ENCODE data around the gene UMOD.

Gene UMOD

DNA sequence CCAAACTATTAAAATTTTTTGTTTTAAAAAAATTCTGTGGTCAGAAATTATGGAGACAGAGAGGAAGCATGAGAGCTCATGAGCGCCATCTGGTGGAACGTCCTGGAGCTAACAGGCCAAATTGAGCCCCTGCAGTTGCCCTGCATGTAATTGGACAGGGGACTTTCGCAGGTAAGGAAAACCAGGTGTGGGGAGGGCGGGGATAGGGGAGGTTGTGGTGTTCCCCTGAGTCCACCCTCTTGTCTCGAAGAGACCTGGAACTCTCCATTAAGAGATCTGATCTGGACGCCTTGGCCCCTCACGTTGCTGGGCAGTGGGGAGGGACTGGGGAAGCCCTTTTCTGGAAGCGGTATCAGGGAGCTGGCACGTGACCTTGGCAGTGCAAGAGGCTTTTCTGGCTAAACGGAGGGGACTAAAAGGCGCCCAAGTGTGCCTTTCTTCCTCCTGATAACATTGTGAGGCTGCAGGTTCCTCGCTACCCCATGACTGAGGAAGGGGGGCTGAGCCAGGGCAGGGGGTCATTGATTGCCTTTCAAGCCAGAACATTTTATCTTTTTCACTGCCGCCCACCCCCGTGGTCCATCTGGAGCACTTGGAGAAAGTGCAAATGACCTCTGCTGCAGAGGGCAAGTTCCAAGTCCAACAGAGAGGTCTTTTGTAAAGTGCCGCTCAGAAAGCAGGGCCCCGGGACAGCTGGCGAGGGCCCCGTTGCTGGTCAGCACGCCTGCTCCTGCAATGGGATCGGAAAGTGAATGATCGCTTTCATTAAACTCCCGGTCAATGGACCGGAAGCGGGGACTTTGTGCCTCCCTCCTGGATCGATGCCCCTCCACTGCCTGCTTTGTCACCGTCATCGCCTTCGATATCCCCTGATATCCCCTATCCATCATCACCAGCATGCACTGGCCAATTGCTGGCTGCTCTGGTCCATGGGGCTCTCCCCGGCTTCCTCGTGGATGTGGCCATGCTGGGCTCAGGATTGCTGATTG lies 33.6 kb upstream of the UMOD start:
- H3K9me3 ChIP-seq (ENCODE audit: insufficient read depth, low read depth, low read length): no peaks in the 10 kb centered on the region
- H3K4ac ChIP-seq (ENCODE audit: low read depth, low read length): no peak overlapping the region
- no peak overlapping the region for H2BK120ac ChIP-seq (ENCODE audit: insufficient read depth, low read length, poor library complexity)
- H3K27ac ChIP-seq (ENCODE audit: low read depth, low read length): no peak overlapping the region
- H4K91ac ChIP-seq (ENCODE audit: low read depth, low read length): no peak overlapping the region
- H3K14ac ChIP-seq (ENCODE audit: low read length): no peak overlapping the region
- H3K4me2 ChIP-seq (ENCODE audit: low read length): peak overlapping the region; percentile 20
- H2AK5ac ChIP-seq (ENCODE audit: low read length): no peak overlapping the region
- DNase-seq: peak; percentile 33 to 81
- H3K4me1 ChIP-seq (ENCODE audit: control insufficient read depth in 1 of 2, insufficient read depth in 2 of 2, low read length in 2 of 2): no peaks in the 10 kb centered on the region
- H4K8ac ChIP-seq (ENCODE audit: low read depth, low read length): no peak overlapping the region
- WGBS (ENCODE audit: extremely low coverage, insufficient coverage, insufficient read length): no CpG with 5 or more reads among the region's 30 CpGs
- H4K12ac ChIP-seq (ENCODE audit: low read depth, low read length): no peak overlapping the region
- H3K36me3 ChIP-seq (ENCODE audit: control insufficient read depth in 1 of 2, insufficient read depth in 2 of 2, low read length in 2 of 2): no peaks in the 10 kb centered on the region
- no peaks in the 10 kb centered on the region for H3K27me3 ChIP-seq (ENCODE audit: insufficient read depth, low read length)
- H2BK5ac ChIP-seq (ENCODE audit: low read depth, low read length, poor library complexity): no peak overlapping the region
- no peak overlapping the region for H3K18ac ChIP-seq (ENCODE audit: low read length)
- no peak overlapping the region for H3K23ac ChIP-seq (ENCODE audit: low read length)
- H3K4me3 ChIP-seq (ENCODE audit: low read depth, low read length): no peak overlapping the region
- no peak overlapping the region for H3K9ac ChIP-seq (ENCODE audit: low read length)
- H2AFZ ChIP-seq (ENCODE audit: insufficient read depth, low read length, poor library complexity): no peak overlapping the region
- H3K79me2 ChIP-seq (ENCODE audit: control insufficient read depth, insufficient read depth, low read length, poor library complexity): no peaks in the 10 kb centered on the region
- H2BK12ac ChIP-seq (ENCODE audit: low read length): no peak overlapping the region
- H3K79me1 ChIP-seq (ENCODE audit: low read length): no peaks in the 10 kb centered on the region

DNA sequence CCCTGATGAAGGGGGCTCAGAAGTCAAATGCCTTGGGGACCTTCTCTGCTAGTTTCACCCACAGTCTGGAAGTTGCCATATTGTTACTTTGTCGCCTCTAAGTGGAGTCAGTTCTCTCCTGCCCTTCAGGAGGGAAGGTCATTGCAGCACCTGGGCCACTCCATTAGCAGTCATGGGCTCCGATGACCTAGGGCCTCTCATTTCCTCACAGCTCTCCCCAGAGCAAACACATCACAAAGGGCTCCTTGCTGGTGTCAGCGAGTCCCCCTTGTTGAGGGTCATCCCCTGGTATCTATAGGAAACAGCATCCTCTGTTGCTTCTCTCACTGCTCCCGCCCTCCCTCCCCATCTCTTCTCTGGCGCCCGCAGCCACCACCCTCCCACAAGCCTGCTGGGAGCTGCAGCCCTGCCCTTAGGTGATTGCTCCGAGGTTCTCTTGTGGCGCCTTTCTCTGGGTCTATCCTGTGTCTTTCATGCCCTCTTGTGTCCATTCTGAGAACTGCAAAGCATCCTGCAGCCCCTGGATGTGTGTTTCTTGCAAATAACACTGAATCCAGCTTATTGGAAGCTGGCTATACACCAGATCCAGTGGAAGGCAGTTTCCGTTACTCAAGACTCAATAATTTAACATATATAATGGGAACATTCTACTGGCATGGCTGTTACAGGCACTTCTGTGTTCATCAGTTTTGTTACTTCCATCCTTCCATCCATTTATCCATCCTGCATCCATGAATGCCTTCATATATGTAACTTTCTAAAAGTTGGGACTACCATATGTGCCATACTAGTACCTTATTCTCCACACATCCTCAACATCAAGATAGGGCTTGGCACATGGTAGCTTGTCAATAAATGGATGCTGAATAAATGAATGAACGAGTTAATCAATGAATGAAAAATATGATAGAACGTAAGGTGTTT lies 30.9 kb upstream of the UMOD start:
- H3K4me2 ChIP-seq (ENCODE audit: low read length): no peak overlapping the region
- H2BK120ac ChIP-seq (ENCODE audit: insufficient read depth, low read length, poor library complexity): no peak overlapping the region
- no peaks in the 10 kb centered on the region for H3K4me1 ChIP-seq (ENCODE audit: control insufficient read depth in 1 of 2, insufficient read depth in 2 of 2, low read length in 2 of 2)
- no peak overlapping the region for H3K14ac ChIP-seq (ENCODE audit: low read length)
- H3K23ac ChIP-seq (ENCODE audit: low read length): no peak overlapping the region
- no peak overlapping the region for H3K27ac ChIP-seq (ENCODE audit: low read depth, low read length)
- H2AK5ac ChIP-seq (ENCODE audit: low read length): no peak overlapping the region
- no peak overlapping the region for H2BK5ac ChIP-seq (ENCODE audit: low read depth, low read length, poor library complexity)
- H3K4ac ChIP-seq (ENCODE audit: low read depth, low read length): no peak overlapping the region
- H2BK12ac ChIP-seq (ENCODE audit: low read length): no peak overlapping the region
- no peaks in the 10 kb centered on the region for H3K27me3 ChIP-seq (ENCODE audit: insufficient read depth, low read length)
- H4K8ac ChIP-seq (ENCODE audit: low read depth, low read length): no peak overlapping the region
- no peaks in the 10 kb centered on the region for H3K79me1 ChIP-seq (ENCODE audit: low read length)
- no peaks in the 10 kb centered on the region for H3K9me3 ChIP-seq (ENCODE audit: insufficient read depth, low read depth, low read length)
- no peaks in the 10 kb centered on the region for H3K36me3 ChIP-seq (ENCODE audit: control insufficient read depth in 1 of 2, insufficient read depth in 2 of 2, low read length in 2 of 2)
- H3K18ac ChIP-seq (ENCODE audit: low read length): no peak overlapping the region
- H4K12ac ChIP-seq (ENCODE audit: low read depth, low read length): no peak overlapping the region
- peak; percentile 64 to 86 for DNase-seq
- H3K4me3 ChIP-seq (ENCODE audit: low read depth, low read length): no peak overlapping the region
- WGBS (ENCODE audit: extremely low coverage, insufficient coverage, insufficient read length): no CpG with 5 or more reads among the region's 11 CpGs
- H3K79me2 ChIP-seq (ENCODE audit: control insufficient read depth, insufficient read depth, low read length, poor library complexity): no peaks in the 10 kb centered on the region
- no peak overlapping the region for H3K9ac ChIP-seq (ENCODE audit: low read length)
- no peak overlapping the region for H2AFZ ChIP-seq (ENCODE audit: insufficient read depth, low read length, poor library complexity)
- no peak overlapping the region for H4K91ac ChIP-seq (ENCODE audit: low read depth, low read length)

DNA sequence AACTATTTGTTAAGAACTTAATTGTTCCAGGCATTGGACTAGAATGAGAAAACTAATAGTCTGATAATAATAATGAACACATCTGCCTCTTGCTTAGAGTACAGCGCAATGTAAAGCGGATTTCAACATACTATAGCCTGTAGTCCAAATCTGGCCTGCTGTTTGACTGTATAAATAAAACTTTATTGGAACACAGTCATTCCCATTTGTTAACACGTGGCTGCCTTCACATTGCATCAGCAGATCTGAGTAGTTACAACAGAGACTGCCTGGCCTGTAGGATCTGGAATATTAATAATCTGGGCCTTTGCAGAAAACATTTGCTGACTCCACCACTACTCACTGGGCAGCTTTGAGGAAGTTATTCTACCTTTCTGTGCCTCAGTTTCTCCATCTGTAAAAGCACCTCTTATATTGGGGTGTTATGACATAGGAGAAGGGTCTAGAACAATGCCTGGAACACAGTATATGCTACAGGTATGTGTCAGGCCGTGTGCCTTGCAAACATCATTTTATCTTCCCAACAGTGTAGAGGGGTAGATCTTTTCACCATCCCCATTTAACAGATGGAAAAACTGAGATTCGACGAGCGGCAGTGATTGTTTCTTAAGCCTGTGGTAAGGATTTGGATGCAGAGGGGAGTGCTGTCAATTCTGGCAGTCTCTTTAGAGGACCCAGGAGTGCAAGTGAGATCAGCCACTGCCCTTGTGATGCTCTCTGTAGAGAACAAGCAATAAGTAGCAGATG lies 29.9 kb upstream of the UMOD start:
- Histone ChIP-seq H2BK5ac (ENCODE audit: low read depth, low read length, poor library complexity) (no peak overlapping the region), H2AFZ (ENCODE audit: insufficient read depth, low read length, poor library complexity) (no peak overlapping the region), H4K12ac (ENCODE audit: low read depth, low read length) (no peak overlapping the region), H3K27ac (ENCODE audit: low read depth, low read length) (no peak overlapping the region), H2AK5ac (ENCODE audit: low read length) (no peak overlapping the region), H4K8ac (ENCODE audit: low read depth, low read length) (no peak overlapping the region), H3K9ac (ENCODE audit: low read length) (no peak overlapping the region), H3K9me3 (ENCODE audit: insufficient read depth, low read depth, low read length) (no peaks in the 10 kb centered on the region), H3K4me1 (ENCODE audit: control insufficient read depth in 1 of 2, insufficient read depth in 2 of 2, low read length in 2 of 2) (no peaks in the 10 kb centered on the region), H4K91ac (ENCODE audit: low read depth, low read length) (no peak overlapping the region), H3K23ac (ENCODE audit: low read length) (no peak overlapping the region), H2BK12ac (ENCODE audit: low read length) (no peak overlapping the region), H3K4me3 (ENCODE audit: low read depth, low read length) (no peak overlapping the region), H3K36me3 (ENCODE audit: control insufficient read depth in 1 of 2, insufficient read depth in 2 of 2, low read length in 2 of 2) (no peaks in the 10 kb centered on the region), H3K79me2 (ENCODE audit: control insufficient read depth, insufficient read depth, low read length, poor library complexity) (no peaks in the 10 kb centered on the region), H3K18ac (ENCODE audit: low read length) (no peak overlapping the region), H3K4ac (ENCODE audit: low read depth, low read length) (no peak overlapping the region), H3K4me2 (ENCODE audit: low read length) (no peak overlapping the region), H3K27me3 (ENCODE audit: insufficient read depth, low read length) (no peaks in the 10 kb centered on the region), H3K79me1 (ENCODE audit: low read length) (no peaks in the 10 kb centered on the region), H2BK120ac (ENCODE audit: insufficient read depth, low read length, poor library complexity) (no peak overlapping the region), H3K14ac (ENCODE audit: low read length) (no peak overlapping the region)
- WGBS (ENCODE audit: extremely low coverage, insufficient coverage, insufficient read length): no CpG with 5 or more reads among the region's 7 CpGs
- DNase-seq: no peak

DNA sequence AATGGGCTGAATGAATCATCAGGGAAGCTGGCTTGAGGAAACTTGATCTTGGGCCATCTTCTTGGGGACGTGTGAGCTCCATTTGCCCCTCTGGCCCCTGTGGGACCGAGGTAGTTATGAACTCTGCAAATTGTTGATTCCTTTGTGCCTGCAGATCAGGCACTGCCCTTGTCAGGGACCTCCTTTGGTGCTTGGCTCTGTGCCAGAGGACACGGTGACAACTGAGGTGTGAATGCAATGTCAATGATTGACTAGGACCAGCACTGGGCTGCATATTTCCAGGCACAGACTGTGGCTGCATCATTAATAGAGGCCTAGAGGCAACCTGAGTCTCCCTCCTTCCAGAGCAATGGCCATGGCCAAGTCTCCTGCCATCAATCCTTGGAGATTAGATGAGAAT lies 28.3 kb upstream of the UMOD start:
- Histone ChIP-seq H3K9me3 (ENCODE audit: insufficient read depth, low read depth, low read length) (no peaks in the 10 kb centered on the region), H2BK12ac (ENCODE audit: low read length) (no peak overlapping the region), H2AFZ (ENCODE audit: insufficient read depth, low read length, poor library complexity) (no peak overlapping the region), H3K18ac (ENCODE audit: low read length) (no peak overlapping the region), H3K4me1 (ENCODE audit: control insufficient read depth in 1 of 2, insufficient read depth in 2 of 2, low read length in 2 of 2) (no peaks in the 10 kb centered on the region), H3K23ac (ENCODE audit: low read length) (no peak overlapping the region), H2BK5ac (ENCODE audit: low read depth, low read length, poor library complexity) (no peak overlapping the region), H3K9ac (ENCODE audit: low read length) (no peak overlapping the region), H4K8ac (ENCODE audit: low read depth, low read length) (no peak overlapping the region), H3K4ac (ENCODE audit: low read depth, low read length) (no peak overlapping the region), H3K79me1 (ENCODE audit: low read length) (no peaks in the 10 kb centered on the region), H2BK120ac (ENCODE audit: insufficient read depth, low read length, poor library complexity) (no peak overlapping the region), H3K36me3 (ENCODE audit: control insufficient read depth in 1 of 2, insufficient read depth in 2 of 2, low read length in 2 of 2) (no peaks in the 10 kb centered on the region), H3K4me2 (ENCODE audit: low read length) (no peak overlapping the region), H3K14ac (ENCODE audit: low read length) (no peak overlapping the region), H4K12ac (ENCODE audit: low read depth, low read length) (no peak overlapping the region), H3K27ac (ENCODE audit: low read depth, low read length) (no peak overlapping the region), H2AK5ac (ENCODE audit: low read length) (no peak overlapping the region), H4K91ac (ENCODE audit: low read depth, low read length) (no peak overlapping the region), H3K27me3 (ENCODE audit: insufficient read depth, low read length) (no peaks in the 10 kb centered on the region), H3K79me2 (ENCODE audit: control insufficient read depth, insufficient read depth, low read length, poor library complexity) (no peaks in the 10 kb centered on the region), H3K4me3 (ENCODE audit: low read depth, low read length) (no peak overlapping the region)
- no CpG with 5 or more reads among the region's 3 CpGs for WGBS (ENCODE audit: extremely low coverage, insufficient coverage, insufficient read length)
- no peak for DNase-seq

Measured in trophoblast cell (in vitro differentiated cells and primary cell).